ENCODE data around the gene ABT1.

The ABT1 gene

GRCh38 chr6:26599591-26599990 lies 2.8 kb downstream of the ABT1 start:
- Histone ChIP-seq H3F3A (ENCODE audit: insufficient read depth, low read length) (peaks cover 15% of the 10 kb centered on the region), H2AFZ (ENCODE audit: low read length) (no peak overlapping the region), H4K20me1 (ENCODE audit: insufficient read depth, low read length) (no peaks in the 10 kb centered on the region), H3K4me1 (ENCODE audit: low read length) (peaks cover 8% of the 10 kb centered on the region; the same call in 1 of the 2 replicates), H3K36me3 (replicated peaks; ENCODE audit: insufficient read depth, low read length) (peaks cover 3% of the 10 kb centered on the region; the same call in 1 of the 2 replicates), H3K27ac (ENCODE audit: low read length) (no peak overlapping the region), H3K27me3 (replicated peaks; ENCODE audit: insufficient read depth, low read length) (no peaks in the 10 kb centered on the region), H3K4me3 (ENCODE audit: low read length) (no peak overlapping the region), H3K9me2 (replicated peaks; ENCODE audit: insufficient read depth, low read length) (no peaks in the 10 kb centered on the region), H3K9me3 (replicated peaks; ENCODE audit: insufficient read depth, low read length) (no peaks in the 10 kb centered on the region), H3K79me2 (ENCODE audit: low read length) (peaks cover 22% of the 10 kb centered on the region), H3K4me2 (ENCODE audit: low read depth, low read length) (no peak overlapping the region), H3K9ac (ENCODE audit: low read length) (no peak overlapping the region)
- TF ChIP-seq CTCF (IDR thresholded peaks at IDR 0.05; ENCODE audit: low read length) = no peak
- no peak for TF ChIP-seq EZH2phosphoT487 (IDR thresholded peaks at IDR 0.05; ENCODE audit: low read length)
- no peak for TF ChIP-seq EZH2 (optimal IDR thresholded peaks at IDR 0.05; ENCODE audit: low read depth, low read length)
- DNase-seq = no peak

GRCh38 chr6:26600759-26601158 lies 4.0 kb downstream of the ABT1 start:
- TF ChIP-seq CTCF (IDR thresholded peaks at IDR 0.05; ENCODE audit: low read length) (no peak), EZH2phosphoT487 (IDR thresholded peaks at IDR 0.05; ENCODE audit: low read length) (no peak), EZH2 (optimal IDR thresholded peaks at IDR 0.05; ENCODE audit: low read depth, low read length) (no peak)
- H3K9me3 ChIP-seq (replicated peaks; ENCODE audit: insufficient read depth, low read length) = no peaks in the 10 kb centered on the region

GRCh38 chr6:26602262-26602661 lies 5.5 kb downstream of the ABT1 start:
- Histone ChIP-seq H3K9me2 (replicated peaks; ENCODE audit: insufficient read depth, low read length) (no peaks in the 10 kb centered on the region), H3K27ac (ENCODE audit: low read length) (no peak overlapping the region), H2AFZ (ENCODE audit: low read length) (no peak overlapping the region), H3K4me1 (ENCODE audit: low read length) (peaks cover 8% of the 10 kb centered on the region; the same call in 1 of the 2 replicates), H3K4me2 (ENCODE audit: low read depth, low read length) (no peak overlapping the region), H4K20me1 (ENCODE audit: insufficient read depth, low read length) (no peaks in the 10 kb centered on the region), H3K79me2 (ENCODE audit: low read length) (peaks cover 16% of the 10 kb centered on the region), H3F3A (ENCODE audit: insufficient read depth, low read length) (0 out of 2 replicates have a peak, but pooled peaks cover 6% of the 10 kb centered on the region), H3K9me3 (replicated peaks; ENCODE audit: insufficient read depth, low read length) (no peaks in the 10 kb centered on the region), H3K9ac (ENCODE audit: low read length) (no peak overlapping the region), H3K4me3 (ENCODE audit: low read length) (no peak overlapping the region), H3K36me3 (replicated peaks; ENCODE audit: insufficient read depth, low read length) (peaks cover 3% of the 10 kb centered on the region; the same call in 1 of the 2 replicates), H3K27me3 (replicated peaks; ENCODE audit: insufficient read depth, low read length) (no peaks in the 10 kb centered on the region)
- TF ChIP-seq EZH2phosphoT487 (IDR thresholded peaks at IDR 0.05; ENCODE audit: low read length) (no peak), EZH2 (optimal IDR thresholded peaks at IDR 0.05; ENCODE audit: low read depth, low read length) (no peak), CTCF (IDR thresholded peaks at IDR 0.05; ENCODE audit: low read length) (no peak)
- DNase-seq = no peak

More at GRCh38 chr6:26600759-26601158, 4.0 kb downstream of the ABT1 start:
- no peak overlapping the region for H3K27ac ChIP-seq (ENCODE audit: low read length)
- H3F3A ChIP-seq (ENCODE audit: insufficient read depth, low read length) = peaks cover 15% of the 10 kb centered on the region
- H2AFZ ChIP-seq (ENCODE audit: low read length) = no peak overlapping the region
- no peaks in the 10 kb centered on the region for H3K9me2 ChIP-seq (replicated peaks; ENCODE audit: insufficient read depth, low read length)
- H3K36me3 ChIP-seq (replicated peaks; ENCODE audit: insufficient read depth, low read length) = peaks cover 3% of the 10 kb centered on the region; the same call in 1 of the 2 replicates
- peaks cover 8% of the 10 kb centered on the region; the same call in 1 of the 2 replicates for H3K4me1 ChIP-seq (ENCODE audit: low read length)
- H3K79me2 ChIP-seq (ENCODE audit: low read length) = peaks cover 22% of the 10 kb centered on the region
- no peak for DNase-seq
- H3K9ac ChIP-seq (ENCODE audit: low read length) = no peak overlapping the region
- no peak overlapping the region for H3K4me3 ChIP-seq (ENCODE audit: low read length)
- no peak overlapping the region for H3K4me2 ChIP-seq (ENCODE audit: low read depth, low read length)
- H3K27me3 ChIP-seq (replicated peaks; ENCODE audit: insufficient read depth, low read length) = no peaks in the 10 kb centered on the region
- H4K20me1 ChIP-seq (ENCODE audit: insufficient read depth, low read length) = no peaks in the 10 kb centered on the region

All from MM.1S (cell line).